NB4 (cell line): ENCODE data around the gene TIPRL.

Experiments
- CTCF ChIP-seq: IDR thresholded peaks from one replicate; pipeline ENCODE4 v1.5.1; 2012; ENCODE audit warnings: low read depth, low read length
- POLR2A ChIP-seq: IDR thresholded peaks from 2 replicates; pipeline ENCODE4 v1.6.1; 2011; ENCODE audit warnings: mild to moderate bottlenecking; ENCODE audit not compliant: insufficient read length; ENCODE audit errors: extremely low read depth

GRCh38 chr1:168229893-168230292, 51.1 kb downstream of the TIPRL start:
- TF ChIP-seq CTCF = no peak
- no peak for TF ChIP-seq POLR2A
